OCI-LY1 (cell line): ENCODE data around the gene TPPP.

Experiments
- EZH2 ChIP-seq: fragments of 200-600 bp; sonication (generic), shearing (Covaris generic); IDR thresholded peaks from 2 replicates; pipeline ENCODE4 v1.8.0; 2017; ENCODE audit warnings: borderline replicate concordance, mixed run types, mild to moderate bottlenecking, antibody characterized with exemption, low read length, moderate library complexity, mixed read lengths
- TF ChIP-seq, protein P1 (sequence below): fragments of 200-600 bp; sonication (generic), shearing (Covaris generic); IDR thresholded peaks from 2 replicates; pipeline ENCODE4 v1.5.1; 2017; ENCODE audit warnings: mild to moderate bottlenecking, antibody characterized with exemption, low read length, moderate library complexity, mixed read lengths

DNA sequence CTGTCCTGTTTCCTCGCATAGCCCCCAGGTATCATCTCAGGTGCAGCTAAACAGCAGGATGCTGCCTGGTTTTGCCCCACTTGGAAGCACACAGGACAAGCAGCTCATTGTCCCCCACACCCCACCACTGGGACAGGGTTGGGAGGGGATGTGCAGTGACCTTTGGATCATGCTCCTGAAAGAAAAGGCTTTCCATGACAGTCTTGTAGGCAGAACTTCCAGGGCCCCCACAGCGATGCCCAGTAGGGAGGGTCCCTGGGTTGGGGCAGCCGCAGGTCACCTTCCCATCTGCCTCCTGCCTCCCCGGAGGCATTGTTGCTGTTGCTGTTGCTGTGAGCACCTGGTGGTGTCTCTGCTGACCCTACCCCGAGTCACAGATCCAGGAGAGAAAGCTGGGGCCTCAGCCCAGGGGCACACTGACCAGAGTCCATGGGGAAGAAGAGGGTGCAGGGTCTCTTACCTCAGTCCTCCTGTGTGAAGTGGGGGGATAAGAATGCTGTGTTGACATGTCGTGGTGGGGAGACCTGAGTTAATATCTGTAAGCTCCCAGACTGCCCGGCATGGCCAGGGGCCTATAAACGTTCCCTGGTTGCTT is 72.5 kb downstream of the TPPP start:
- TF ChIP-seq, protein P1, sequence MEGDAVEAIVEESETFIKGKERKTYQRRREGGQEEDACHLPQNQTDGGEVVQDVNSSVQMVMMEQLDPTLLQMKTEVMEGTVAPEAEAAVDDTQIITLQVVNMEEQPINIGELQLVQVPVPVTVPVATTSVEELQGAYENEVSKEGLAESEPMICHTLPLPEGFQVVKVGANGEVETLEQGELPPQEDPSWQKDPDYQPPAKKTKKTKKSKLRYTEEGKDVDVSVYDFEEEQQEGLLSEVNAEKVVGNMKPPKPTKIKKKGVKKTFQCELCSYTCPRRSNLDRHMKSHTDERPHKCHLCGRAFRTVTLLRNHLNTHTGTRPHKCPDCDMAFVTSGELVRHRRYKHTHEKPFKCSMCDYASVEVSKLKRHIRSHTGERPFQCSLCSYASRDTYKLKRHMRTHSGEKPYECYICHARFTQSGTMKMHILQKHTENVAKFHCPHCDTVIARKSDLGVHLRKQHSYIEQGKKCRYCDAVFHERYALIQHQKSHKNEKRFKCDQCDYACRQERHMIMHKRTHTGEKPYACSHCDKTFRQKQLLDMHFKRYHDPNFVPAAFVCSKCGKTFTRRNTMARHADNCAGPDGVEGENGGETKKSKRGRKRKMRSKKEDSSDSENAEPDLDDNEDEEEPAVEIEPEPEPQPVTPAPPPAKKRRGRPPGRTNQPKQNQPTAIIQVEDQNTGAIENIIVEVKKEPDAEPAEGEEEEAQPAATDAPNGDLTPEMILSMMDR: no peak
- TF ChIP-seq EZH2: no peak
